Anterior cingulate cortex (tissue), 58 donors: Measurements from ENCODE around the gene HMCN2.
A peak's percentile ranks its signal among the peaks of the same experiment; 100 is the strongest.

Experiments
- DNase-seq, 58 donors: peaks; one replicate each; lab custom pipeline; 2025; lab: John Stamatoyannopoulos, UW

HMCN2 gene

DNA sequence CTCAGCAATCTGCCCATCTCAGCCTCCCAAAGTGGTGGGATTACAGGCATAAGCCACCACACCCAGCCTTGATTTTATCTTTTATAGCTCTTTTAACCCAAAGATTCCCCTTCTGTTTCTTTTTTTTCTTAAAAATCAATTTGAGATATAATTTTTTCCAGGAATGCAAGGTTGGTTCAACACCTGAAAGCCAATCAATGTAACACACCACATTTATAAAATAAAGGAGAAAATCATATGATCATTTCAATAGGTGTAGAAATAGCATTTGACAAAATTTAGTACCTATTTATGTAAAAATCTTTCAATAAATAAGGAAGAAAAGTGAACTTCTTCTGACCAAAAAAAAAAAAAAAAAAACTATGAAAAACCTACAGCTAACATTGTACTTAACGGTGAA, 175.5 kb downstream of the HMCN2 start:
- no peak for DNase-seq

DNA sequence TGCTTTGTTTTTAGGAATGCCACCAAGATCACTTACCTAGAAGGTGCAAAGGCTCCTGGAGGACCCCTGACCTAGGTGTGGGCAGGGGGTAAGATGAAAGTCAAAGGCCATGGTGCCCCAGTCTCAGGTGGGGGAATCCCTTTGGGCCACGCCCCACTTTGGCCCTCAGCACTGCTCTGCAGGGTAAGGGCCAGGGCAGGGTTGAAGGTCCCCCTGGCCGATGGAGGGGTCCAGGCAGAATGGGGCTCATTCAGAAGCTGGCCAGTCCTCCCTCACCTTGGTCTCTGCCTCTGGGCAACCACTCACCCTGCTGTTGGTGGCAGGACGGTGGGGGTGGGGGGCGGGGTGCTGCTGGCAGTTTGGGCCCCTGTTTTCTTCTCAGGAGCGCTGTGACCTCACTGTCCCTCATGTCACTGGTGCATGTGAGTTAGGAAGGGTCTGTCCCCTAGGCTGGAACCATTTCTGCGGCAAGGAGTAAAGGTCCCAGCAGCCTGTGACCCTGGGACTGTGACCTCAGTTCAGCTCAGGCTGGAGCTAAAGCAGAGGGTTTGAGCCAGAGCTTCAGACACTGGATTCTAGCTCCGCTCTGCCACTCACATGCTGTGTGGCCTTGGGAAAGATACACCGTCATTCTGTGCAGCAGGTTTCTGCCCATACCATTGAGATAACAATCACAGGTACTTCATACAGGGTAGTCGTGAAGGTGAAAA, 177.3 kb downstream of the HMCN2 start:
- no peak for DNase-seq

DNA sequence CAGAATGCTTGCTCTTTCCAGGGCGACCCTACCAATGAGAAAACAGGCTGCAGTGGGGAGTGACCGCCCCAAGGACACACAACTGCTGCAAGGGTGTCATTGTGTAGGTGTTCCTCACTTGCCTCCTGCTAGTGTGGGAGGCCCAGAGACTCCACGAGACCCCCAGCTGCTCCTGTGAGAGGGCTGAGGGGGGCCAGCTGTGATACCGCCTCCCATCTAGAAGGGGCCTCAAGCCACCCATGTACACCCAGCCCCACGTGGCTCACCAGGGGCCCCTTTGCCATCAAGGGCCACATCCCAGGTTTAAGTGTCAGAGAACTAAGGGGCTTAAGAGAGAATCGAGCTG, 177.9 kb downstream of the HMCN2 start:
- DNase-seq: no peak

DNA sequence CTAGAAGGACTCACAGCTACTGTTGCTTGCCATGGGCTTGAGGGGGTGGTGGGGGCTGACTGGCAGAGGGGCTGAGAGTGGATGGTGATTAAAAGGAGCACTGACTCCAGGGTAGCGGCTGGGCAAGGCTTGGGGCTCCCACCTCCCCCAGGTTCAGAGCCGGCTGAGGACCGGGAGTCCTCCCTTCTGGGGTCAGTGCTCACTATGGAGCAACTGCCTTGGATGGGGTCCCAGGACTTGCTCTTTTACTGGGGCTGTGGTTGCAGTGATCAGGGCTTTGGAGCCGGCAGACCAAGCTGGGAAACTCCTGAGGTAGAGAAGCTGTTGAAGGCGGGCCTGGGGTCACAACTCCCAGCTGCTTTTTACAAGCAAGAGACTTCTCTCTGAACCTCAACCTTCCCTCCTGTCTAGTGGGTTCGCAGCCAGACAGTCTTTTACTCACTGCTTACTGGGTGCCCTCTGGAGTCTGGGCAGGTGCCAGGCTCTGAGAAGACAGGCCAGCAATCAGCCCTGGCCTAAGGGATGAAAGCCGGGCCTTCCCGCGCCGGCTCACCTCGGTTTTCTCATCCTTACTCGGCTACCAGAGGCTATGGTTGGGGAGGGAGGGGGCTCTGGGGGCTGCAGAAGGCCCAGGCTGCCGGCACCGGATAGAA, 178.4 kb downstream of the HMCN2 start:
- no peak for DNase-seq

DNA sequence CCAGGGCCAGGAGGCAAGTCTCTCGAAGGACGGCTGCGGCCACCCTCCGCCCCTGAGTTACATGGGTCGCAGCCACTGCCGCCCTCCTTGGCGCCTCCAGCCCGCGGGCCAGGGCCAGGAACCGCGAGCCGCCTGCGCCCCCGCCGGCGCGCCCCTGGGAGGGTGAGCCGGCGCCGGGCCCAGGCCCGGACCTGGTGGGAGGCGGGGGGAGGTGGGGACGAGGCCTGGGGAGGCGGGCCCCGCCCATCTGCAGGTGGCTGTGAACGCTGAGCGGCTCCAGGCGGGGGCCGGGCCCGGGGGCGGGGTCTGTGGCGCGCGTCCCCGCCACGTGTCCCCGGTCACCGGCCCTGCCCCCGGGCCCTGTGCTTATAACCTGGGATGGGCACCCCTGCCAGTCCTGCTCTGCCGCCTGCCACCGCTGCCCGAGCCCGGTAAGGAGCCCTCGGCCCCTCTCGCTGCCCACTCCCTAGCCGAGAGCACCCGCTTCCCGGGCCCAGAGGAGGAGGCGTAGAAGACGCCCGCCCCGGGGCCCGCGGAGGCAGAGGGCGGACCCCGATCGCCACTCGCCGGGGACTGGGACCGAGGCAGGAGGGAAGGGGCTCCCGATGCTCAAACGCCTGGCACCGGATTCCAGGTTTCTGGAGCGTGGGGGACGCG, 179.1 kb downstream of the HMCN2 start, which contains the start of gene ASS1:
ASS1 (plus strand) TSS at position 397 of the 657 bp plus-strand sequence. CDS start 7,268 bp downstream, outside the sequence.
- DNase-seq: peak in 19 of 58 donors; percentile 6 to 52 (median 23)

DNA sequence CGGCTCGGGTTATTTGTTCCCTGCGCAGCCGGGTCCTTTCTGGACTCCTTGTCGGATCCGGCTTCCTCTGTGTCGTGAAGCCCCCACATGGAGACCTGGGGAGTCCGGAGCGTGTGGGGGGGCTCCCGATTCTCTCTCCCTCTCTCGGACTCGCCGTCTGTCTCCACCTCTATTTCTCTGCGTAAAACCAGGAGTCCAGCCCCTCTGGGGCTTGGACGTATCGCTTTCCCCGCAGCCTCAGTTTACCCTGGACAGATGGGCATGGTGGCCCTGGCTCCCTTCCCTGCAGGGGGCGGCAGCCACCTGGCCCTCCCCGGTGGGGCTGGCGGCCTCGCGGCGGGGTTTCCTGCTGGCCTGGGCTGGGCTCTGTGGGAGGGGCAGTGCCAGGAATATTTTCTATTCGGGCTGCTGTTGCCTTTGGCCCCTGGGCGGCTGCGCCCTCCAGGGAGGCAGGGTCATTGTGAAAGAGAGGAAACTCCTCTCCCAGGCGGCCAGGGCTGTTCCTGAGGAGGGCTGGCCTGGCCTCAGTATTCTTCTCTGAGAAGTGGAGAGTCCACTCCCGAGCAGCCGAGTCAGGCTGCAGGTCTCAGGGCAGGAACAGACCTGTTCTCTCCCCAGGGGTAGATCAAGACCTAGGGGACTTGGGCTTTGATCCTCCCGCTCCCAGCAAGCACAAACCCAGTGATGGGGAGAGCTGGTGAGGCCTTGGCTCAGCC, 179.9 kb downstream of the HMCN2 start:
- no peak for DNase-seq

DNA sequence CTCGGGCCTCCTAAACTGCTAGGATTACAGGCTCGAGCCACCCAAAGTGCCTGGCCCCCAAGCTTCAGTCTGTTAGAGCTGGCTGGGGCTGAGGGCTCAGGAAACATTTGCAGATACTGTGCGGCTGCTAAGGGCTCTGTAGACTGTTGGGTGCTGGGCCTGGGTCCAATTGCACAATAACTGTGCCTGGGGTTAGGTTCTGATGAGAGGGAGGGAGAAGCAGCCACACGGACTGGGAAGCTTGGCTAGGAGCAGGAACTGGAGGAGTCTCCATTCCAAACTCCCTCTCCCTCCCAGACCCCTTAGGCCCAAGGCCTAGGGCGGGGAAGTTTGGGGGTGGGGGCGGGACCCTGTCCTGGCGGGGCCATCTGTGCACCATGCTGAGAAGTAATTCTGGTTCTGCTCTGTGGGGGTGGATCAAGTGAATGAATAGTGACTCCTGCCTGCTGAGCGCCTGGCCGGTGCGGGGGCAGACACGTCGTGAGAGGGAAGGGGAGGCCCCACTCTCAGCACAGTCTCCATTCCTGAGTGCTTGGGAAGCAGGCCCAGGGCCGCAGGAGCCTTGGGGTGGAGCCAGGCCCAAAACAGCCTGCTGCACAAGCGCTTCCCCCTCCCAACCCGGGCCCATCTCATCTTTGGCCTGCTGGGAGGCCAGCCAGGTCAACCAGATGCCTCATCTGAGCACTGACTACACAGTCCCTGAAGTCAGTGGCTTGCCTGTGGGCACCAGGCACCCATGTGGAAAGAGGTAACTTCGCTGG, 180.7 kb downstream of the HMCN2 start:
- peak in 25 of 58 donors; percentile 9 to 70 (median 42) for DNase-seq

DNA sequence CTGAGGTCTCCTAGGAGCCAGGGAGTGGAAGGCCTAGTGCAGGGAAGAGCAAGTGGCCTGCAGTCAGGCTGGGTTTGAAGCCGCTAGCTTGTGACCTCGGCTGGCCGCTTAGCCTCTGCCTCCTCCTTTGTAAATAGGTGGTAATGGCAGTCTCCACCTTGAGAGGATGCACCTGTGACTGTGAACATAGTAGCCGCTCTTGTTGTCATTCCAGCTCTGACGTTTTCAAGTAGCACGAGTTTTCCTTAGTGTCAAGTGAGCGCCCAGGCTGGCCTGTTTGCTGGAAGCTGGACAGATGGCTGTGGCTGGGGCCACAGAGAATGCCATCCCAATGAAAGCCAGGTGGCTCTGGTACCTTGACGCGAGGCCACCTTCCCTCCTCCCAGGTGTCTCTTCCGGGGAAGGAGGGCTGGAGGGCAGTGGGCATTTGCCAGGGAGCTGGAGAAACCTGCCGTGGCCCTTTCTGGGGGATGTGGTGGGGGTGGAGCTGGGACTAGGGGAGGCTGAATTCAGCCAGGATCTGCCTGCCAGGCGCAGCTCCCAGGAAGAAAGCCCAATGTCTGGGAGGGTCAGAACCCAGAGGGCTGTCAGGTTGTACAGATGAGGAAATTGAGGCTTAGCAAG, 181.7 kb downstream of the HMCN2 start:
- no peak for DNase-seq

DNA sequence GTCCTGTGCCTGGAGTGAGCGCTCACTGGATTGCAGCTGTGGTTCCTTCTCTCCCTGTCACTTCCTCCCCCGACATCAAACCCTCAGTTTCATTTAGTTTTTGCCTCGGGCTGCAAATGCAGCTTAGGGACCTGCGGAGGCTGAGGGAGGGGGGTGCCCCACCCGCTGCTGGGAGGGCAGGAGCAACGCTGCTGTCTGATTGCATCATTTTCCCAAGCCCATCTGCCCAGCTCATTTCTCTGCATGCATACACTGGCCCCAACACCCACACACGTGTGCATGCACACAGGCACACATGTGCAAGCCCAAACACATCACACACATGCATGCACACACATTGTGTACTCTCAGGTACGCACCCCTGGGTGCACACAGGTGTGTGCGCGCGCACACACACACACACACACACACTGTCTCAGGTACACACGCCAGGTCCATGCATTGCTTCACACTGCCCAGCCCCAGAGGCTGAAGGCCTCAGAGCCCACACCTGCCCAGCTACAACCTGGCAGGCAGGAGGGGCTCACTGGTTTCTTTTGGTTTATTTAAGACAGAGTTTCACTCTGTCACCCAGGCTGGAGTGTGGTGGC, 182.6 kb downstream of the HMCN2 start:
- no peak for DNase-seq

DNA sequence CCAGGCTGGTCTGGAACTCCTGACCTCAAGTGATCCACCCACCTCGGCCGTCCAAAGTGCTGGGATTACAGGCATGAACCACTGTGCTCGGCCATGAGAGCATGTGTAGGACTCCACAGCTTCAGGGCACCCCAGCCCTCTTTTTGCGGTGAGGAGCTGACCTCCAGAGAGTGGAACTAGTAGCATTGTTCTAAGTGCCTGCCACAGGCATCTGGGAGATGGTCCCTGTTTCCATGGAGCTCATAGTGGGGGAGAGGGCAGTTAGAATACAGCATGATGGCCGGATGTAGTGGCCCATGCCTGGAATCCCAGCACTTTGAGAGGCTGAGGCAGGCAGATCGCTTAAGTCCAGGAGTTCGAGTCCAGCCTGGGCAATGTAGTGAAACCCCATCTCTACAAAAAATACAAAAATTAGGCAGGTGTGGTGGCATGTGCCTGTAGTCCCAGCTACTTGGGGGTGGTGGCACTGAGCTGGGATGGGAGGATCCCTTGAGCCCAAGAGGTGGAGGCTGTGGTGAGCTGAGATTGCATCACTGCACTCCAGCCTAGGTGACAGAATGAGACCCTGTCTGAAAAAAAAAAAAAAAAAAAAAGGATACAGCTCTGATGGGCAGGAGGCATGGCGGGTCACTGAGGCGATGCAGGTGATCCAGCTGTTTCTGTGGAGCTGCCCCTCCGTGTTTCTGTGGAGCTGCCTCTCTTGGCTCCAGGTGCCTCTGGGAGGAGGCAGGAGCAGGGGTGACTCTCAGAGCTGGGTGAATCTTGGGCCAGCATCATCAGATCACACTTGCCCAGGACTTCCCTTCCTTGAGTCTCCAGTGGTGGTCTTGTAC, 183.4 kb downstream of the HMCN2 start:
- no peak for DNase-seq

DNA sequence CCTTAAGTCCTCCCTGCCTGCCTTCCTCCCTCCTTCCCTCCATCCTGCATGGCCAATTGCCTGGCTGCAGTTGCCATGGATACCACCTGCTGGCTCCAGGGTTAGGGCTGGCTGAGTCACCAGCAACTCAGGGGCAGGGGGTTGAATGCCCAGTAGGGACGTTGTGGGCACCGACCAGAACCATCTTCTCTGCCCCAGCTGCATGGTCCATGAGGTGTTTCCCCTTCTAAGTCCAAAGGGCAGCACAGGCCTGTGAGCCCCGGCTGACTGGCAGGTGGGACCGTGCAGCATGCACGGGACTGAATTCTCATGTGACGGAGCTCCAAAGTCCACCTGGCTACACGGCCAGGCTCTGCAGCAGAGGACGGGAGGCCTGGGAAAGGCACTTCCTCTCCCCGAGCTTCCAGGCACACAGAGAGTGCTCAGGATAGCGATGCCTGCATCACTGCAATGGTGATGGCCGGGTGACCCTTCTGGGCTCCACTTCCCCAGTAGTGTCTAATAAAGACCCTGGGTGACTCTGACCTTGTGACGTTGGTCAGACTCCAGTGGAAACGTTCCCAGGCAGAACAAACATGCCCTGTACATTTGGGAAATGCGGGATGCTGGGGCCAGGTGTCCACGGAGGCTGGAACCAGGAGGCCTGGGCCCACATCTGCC, 184.9 kb downstream of the HMCN2 start:
- no peak for DNase-seq

DNA sequence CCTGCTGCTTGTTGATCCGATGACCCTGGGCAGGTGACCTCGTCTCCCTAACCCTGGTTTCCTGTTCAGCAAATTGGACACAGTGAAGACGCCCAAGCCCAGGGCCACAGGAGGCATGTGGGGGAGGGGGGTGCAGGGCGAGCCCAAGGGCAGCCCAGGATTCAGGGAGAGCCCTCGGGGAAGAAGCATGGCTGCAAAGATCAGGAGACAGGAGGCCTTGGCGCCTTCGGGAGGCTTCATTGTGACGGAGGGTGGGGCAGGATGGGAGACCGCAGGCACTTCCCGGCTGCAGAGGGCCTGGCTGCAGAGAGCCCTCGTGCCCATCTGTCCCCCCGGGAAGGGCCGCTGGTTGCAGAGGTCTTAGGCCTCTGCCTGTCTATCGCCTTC, 185.4 kb downstream of the HMCN2 start:
- no peak for DNase-seq

DNA sequence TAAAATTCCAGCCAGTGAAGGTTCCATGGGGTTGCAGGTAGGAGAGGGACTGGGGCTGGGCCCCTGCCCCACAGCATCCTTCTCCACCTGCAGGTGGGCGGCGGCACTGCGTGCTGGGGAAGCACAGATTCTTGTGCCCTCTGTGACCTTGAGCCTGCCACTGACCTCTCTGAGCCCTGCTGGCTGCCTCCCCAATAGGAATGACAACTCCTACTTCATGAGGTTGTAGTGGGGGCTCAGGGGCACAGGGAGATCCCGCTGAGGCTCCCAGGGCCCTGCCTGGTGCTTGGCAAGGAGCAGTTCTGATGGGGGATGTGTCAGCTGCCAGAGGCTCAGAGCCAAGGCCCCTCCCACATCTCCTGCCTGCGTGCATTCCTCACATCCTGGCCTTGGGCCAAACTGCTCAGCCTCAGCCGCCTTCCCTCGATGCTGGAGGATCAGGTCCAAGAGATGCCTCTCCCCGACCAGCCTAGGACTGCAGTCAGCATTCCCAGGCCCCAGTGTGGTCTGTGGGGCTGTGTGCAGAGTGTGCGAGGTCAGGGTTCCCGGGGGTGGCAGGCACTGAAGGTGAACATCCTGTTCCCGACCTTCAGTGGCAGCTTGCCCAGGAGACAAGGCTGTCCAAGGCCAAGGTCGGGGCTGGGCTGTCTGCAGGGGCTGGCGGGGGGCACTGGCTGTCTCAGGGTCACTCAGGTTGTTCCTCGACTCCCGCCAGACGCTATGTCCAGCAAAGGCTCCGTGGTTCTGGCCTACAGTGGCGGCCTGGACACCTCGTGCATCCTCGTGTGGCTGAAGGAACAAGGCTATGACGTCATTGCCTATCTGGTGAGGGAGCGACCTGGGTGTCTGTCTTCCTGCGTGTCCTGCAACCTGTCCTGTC, 186.2 kb downstream of the HMCN2 start:
- DNase-seq: peak in 34 of 58 donors; percentile 9 to 68 (median 34)

DNA sequence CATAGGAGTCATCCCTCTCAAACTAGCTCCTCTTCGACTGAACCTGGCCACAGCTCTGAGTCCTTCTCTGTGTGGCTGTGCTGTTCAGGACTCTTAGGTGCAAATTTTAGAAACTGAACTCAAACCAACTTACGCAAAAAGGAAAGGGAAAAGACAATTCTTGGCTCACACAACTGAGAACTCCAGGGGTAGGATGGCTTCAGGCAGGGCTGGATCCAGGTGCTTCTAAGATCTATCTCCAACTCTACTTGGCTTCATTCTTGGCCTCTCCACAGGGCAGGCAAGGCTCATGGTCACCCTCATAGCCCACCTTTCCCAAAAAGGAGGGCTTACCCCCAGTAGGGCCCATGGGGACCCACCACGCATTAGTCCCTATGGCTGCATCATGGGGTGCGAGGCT, 187.3 kb downstream of the HMCN2 start:
- DNase-seq: no peak

DNA sequence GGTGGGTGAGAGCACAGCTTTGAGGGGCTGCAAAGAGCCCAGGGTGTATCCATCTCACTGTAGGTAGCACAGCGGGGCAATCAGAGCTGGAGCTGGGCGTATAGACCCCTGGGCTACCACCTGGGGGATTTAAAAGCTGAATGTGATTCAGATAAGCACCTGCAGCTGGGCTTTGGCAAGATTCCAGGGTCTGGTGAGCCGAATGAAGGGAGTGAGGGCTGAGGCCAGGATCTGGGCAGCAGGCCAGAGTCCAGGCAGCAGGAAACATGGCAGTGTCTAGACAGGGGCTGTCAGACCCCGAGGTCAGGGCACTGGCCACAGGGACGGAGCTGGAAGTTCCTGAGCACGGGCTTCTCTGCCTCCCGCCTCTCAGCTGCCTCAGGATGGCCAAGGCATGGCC, 187.9 kb downstream of the HMCN2 start:
- DNase-seq: peak in 1 of 58 donors; percentile 35

DNA sequence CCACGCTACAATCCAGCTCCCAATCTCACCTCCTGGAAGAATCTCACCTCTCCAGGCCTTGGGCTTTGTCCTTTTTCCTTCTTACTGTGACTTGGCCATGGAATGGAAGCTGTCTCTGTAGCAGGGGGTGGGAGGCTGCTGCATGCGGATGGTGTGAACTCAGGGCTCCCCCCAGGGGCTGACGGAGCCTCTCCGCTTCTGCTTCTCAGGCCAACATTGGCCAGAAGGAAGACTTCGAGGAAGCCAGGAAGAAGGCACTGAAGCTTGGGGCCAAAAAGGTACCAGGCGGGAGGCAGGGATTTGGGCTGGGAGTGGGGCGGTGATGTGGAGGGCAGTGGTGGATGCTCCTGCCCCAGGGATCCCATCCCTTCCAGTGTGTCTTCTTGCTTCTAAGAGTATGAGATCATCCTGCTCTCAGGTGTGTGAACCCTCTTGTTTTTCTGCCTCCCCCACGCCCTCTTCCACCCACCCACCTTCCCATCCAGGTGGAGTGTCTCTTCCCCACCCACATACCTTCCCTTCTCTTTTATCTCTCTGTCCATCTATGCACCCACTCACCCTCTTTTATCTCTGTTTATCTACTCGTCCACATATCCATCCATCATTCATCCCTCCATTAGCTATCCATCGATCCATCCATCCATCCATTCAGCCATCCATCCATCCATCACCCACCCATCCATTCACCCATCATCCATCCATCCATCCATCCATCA, 188.7 kb downstream of the HMCN2 start:
- no peak for DNase-seq
